DND-41 (cell line): Measurements from ENCODE around the gene MON1A.

Experiments
- ATAC-seq: fragments of 200-7000 bp; cut with Tn5 transposase; 3 replicates; pipeline ENCODE4 v1.9.1; 2021; ENCODE audit warnings: low read depth; ENCODE audit not compliant: insufficient read depth
- DNase-seq: peaks from one replicate; pipeline ENCODE4 v3.0.0-alpha.2; 2020
- H2AFZ ChIP-seq: 2 replicates; pipeline ENCODE4 v1.6.0; 2012; ENCODE audit warnings: low read depth, low read length
- H3K27ac ChIP-seq: 2 replicates; pipeline ENCODE4 v1.5.1; 2012; ENCODE audit warnings: low read length, inconsistent platforms
- H3K27me3 ChIP-seq: fragments of 200-600 bp; sonication (generic); 2 replicates; pipeline ENCODE4 v1.6.0; 2012; ENCODE audit warnings: low read length, mild to moderate bottlenecking, inconsistent platforms; ENCODE audit not compliant: insufficient read depth, poor library complexity
- H3K36me3 ChIP-seq: 2 replicates; pipeline ENCODE4 v1.5.1; 2012; ENCODE audit warnings: low read length, inconsistent platforms; ENCODE audit not compliant: insufficient read depth
- H3K4me1 ChIP-seq: 2 replicates; pipeline ENCODE4 v1.5.1; 2012; ENCODE audit warnings: mild to moderate bottlenecking, low read length; ENCODE audit not compliant: insufficient read depth
- H3K4me2 ChIP-seq: 2 replicates; pipeline ENCODE4 v1.6.0; 2012; ENCODE audit warnings: mild to moderate bottlenecking, moderate library complexity, low read length, inconsistent platforms; ENCODE audit not compliant: insufficient read depth
- H3K4me3 ChIP-seq, 2 experiments: fragments of 200-600 bp in 1 of 2; shearing (Covaris generic) in 1 of 2; 2 replicates each; pipeline ENCODE4 v1.5.1; 2012 to 2016; ENCODE audit warnings: inconsistent platforms in 2 of 2, low read length in 2 of 2, mild to moderate bottlenecking in 2 of 2, low read depth in 1 of 2, moderate library complexity in 1 of 2
- H3K79me2 ChIP-seq: 2 replicates; pipeline ENCODE4 v1.6.0; 2012; ENCODE audit warnings: low read length, inconsistent platforms; ENCODE audit not compliant: insufficient read depth
- H3K9ac ChIP-seq: 2 replicates; pipeline ENCODE4 v1.6.0; 2012; ENCODE audit warnings: low read depth, mild to moderate bottlenecking, inconsistent platforms, low read length, moderate library complexity
- H3K9me3 ChIP-seq: 2 replicates; pipeline ENCODE4 v1.5.1; 2012; ENCODE audit warnings: low read length, moderate library complexity, mild to moderate bottlenecking, inconsistent platforms; ENCODE audit not compliant: insufficient read depth, severe bottlenecking
- H4K20me1 ChIP-seq: 2 replicates; pipeline ENCODE4 v1.6.0; 2012; ENCODE audit warnings: low read length; ENCODE audit not compliant: insufficient read depth
- EZH2 ChIP-seq: IDR thresholded peaks from 3 replicates; pipeline ENCODE4 v1.6.1; 2012; ENCODE audit warnings: borderline replicate concordance, low read depth, mild to moderate bottlenecking, moderate library complexity, low read length, inconsistent platforms; ENCODE audit not compliant: severe bottlenecking
- TF ChIP-seq, protein P1 (sequence below): IDR thresholded peaks from 2 replicates; pipeline ENCODE4 v1.5.1; 2012; ENCODE audit warnings: borderline replicate concordance, low read length, moderate library complexity, mild to moderate bottlenecking; ENCODE audit not compliant: poor library complexity, severe bottlenecking; ENCODE audit errors: extremely low read depth

The MON1A gene

DNA sequence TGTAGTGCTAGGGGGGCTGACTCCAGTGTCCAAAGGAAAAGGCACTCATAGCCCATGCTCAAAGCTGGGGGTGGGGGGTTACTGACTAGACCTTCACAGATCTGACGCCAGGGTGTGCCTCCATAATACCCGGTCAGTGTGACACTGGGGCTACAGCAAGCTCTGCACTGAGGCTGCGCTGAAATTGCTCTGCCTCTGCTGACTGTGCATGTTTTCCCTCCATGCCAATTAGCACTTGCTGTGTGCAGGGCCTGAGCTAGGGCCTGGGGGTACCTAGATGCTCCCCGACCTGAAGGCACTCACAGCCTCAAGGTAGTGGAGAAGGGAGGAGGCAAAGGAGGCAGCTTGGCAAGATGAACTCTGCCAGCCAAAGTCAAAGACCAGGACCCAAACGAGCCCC, 65.1 kb downstream of the MON1A start:
- Histone ChIP-seq H3K79me2 (no peaks in the 10 kb centered on the region), H4K20me1 (peaks cover 13% of the 10 kb centered on the region), H3K27ac (no peak overlapping the region), H3K9me3 (no peaks in the 10 kb centered on the region), H2AFZ (no peak overlapping the region), H3K36me3 (no peaks in the 10 kb centered on the region), H3K4me2 (no peak overlapping the region), H3K9ac (no peak overlapping the region), H3K4me3 (no peak overlapping the region), H3K4me1 (peaks cover 2% of the 10 kb centered on the region; the same call in 1 of the 2 replicates), H3K27me3 (peaks cover 16% of the 10 kb centered on the region)
- ATAC-seq (no peak), DNase-seq (no peak)
- TF ChIP-seq, protein P1, sequence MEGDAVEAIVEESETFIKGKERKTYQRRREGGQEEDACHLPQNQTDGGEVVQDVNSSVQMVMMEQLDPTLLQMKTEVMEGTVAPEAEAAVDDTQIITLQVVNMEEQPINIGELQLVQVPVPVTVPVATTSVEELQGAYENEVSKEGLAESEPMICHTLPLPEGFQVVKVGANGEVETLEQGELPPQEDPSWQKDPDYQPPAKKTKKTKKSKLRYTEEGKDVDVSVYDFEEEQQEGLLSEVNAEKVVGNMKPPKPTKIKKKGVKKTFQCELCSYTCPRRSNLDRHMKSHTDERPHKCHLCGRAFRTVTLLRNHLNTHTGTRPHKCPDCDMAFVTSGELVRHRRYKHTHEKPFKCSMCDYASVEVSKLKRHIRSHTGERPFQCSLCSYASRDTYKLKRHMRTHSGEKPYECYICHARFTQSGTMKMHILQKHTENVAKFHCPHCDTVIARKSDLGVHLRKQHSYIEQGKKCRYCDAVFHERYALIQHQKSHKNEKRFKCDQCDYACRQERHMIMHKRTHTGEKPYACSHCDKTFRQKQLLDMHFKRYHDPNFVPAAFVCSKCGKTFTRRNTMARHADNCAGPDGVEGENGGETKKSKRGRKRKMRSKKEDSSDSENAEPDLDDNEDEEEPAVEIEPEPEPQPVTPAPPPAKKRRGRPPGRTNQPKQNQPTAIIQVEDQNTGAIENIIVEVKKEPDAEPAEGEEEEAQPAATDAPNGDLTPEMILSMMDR = no peak
- no peak for TF ChIP-seq EZH2

DNA sequence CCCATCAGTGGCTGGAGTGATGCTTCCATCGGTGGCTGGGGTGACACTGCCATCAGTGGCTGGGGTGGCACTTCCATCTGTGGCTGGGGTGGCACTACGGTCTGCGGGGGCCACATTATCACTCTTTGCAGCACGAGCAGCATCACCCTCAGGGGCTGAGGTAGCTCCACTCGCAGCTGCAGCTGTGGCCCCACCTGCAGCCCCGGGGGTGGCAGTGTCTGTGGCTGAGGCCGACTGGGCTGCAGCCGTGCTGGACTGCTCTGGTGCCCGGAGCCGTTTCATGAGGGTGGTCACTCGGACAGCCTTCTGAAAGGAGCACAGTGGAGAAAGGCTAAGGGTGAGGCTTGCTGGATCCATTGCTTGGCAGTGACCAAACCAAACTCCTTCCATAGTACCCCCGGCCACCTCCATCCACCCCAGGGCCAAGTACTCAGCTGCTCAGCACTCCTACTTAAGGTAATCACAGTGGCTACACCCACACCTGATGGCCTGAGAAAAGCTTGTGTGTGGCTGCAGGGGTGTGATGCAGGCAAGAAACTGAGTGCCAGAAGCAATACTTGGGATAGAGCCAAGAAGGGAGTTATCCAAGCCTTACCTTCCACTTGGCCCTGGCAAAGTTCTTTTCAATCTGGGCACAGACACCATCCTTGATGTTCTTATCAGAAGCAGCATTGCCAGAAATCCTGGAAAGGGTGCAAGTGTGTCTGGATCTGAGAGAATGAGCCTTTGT, 69.9 kb downstream of the MON1A start:
- H3K4me1 ChIP-seq = peaks cover 23% of the 10 kb centered on the region
- H4K20me1 ChIP-seq = peaks cover 9% of the 10 kb centered on the region; the same call in 1 of the 2 replicates
- H3K79me2 ChIP-seq = peaks cover 16% of the 10 kb centered on the region
- no peaks in the 10 kb centered on the region for H3K9me3 ChIP-seq
- H3K36me3 ChIP-seq = no peaks in the 10 kb centered on the region
- H2AFZ ChIP-seq = no peak overlapping the region
- no peak for ATAC-seq
- TF ChIP-seq, protein P1 = no peak
- no peak for TF ChIP-seq EZH2
- H3K9ac ChIP-seq = no peak overlapping the region
- H3K4me2 ChIP-seq = no peak overlapping the region
- no peak overlapping the region for H3K27ac ChIP-seq
- DNase-seq = no peak
- H3K27me3 ChIP-seq = peaks cover 7% of the 10 kb centered on the region
- H3K4me3 ChIP-seq = no peak overlapping the region
